RPMI8226 (cell line): ENCODE data around the gene FBXL14.

Experiments
- DNase-seq: peaks from one replicate; pipeline ENCODE4 v3.0.0-alpha.2; 2015

The FBXL14 gene

DNA sequence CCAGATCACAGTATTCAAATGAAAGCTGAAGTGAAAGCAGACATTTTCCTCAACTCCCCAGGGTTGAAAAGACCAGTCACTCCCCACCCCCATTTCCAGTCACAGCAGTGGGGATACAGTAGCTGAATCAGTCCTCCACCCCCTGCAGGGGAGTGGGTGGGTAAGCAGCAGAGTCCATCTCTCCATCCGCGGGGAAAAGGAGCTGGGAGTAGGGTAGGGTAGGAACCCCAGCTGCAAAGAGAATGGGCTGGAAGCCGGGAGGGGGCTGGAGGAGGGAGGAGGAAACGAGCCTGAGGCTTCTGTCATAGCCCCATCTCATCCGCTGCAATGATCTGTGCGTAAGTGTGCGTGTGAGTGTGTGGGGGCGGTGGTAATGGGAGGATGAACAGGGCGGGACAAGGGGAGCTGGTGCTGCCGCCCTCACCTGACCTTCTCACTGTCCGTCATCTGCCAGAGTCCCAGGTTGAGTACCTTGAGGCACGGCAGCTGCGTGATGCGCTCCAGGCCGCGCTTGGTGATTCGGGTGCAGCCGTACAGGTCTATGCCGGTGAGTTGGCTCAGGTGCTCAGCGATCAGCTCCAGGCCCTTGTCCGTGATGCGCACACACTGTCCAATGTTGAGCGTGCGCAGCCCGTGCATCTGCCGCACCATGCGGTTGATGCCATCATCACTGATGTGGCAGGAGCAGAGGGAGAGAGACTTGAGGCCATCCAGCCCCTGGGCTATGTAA, 1.8 kb downstream of the FBXL14 start:
- DNase-seq: peak; percentile 77

DNA sequence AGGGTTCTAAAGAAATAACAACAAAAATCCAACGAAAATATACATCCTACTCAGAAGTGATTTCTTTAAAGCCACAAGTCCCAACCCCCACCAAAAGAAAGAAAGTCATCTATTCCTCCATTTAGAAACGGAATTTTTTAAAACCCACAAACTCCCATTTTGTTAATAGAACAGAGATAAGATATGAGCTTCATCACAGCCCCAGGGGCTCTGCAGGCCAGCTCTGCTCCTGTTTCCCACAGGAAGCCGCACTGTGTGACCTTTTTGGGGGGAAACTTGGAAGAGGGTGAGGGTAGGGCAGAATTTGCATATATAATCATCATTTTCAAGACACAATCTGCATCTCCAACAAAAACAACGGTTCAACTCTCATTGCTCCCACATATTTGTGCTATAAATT, 2.8 kb downstream of the FBXL14 start:
- DNase-seq: no peak

DNA sequence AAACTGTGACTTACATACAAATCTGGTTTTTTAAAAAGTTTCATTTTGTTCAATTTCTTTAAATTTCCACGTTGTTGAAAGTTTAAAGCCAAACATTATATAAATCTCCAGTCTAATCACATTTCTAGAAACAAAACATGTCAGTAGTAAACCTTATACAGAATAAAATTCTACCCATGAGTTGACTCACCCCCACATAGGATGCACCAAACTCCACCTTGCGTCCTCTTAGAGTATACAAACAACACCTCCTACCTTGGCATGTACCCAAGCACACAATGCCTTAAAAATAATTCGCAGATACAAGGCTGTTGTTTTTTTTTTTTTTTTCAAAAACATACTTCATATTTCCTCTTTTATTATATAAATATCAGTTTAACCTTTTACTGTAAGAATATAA, 3.3 kb downstream of the FBXL14 start:
- peak; percentile 64 for DNase-seq

DNA sequence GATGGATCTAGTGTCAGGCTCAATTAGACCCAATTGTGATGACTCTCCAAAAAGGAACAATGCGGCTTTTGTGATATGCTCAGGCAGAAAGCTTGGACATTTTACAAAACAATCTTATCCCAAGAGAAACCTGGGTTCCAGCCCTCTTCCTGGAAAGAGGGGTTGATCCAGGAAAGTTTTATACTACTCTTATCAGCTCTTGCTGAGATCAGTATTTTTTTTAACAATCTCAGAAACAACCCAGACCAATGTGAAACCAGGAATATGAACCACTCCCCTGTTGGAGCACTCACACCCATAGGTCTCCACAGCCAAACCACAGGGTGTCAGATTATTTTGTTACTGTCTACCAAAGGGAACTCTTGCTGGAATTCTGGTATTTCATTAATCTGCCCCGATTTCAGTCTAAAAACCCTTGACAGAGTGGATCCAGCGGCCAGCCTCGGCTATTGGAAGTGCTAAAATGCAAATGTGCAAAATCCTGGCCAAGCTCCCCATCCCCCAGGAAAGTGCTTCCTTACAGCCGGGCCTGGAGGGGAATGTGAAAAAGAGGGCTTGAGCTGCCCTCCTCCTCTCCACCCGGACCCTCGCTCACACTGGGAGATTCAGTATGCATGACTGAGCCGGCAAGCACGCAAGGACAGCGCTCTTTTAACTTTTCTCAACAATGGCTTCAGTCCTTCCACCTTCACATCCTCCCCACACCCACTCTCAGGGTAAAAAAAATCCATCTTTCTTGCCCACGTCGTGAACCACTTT, 4.0 kb downstream of the FBXL14 start:
- no peak for DNase-seq

DNA sequence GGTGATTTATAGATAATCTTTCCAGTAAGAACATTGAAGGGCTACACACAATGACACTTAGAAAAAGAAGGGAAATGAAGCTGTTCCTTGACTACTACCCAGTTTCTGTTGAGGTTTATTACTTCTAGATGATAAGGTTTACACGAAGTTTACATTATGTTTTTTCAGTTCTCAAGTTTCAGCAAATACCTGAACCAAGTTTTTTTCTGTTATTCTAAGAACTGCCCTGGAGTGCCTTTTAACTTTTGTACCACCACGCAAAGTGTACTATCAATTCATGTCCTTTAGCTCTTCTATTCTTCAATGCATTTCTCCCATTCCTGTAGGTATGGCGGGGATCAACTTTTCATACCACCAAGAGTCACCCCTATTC, 5.8 kb downstream of the FBXL14 start:
- DNase-seq: no peak

DNA sequence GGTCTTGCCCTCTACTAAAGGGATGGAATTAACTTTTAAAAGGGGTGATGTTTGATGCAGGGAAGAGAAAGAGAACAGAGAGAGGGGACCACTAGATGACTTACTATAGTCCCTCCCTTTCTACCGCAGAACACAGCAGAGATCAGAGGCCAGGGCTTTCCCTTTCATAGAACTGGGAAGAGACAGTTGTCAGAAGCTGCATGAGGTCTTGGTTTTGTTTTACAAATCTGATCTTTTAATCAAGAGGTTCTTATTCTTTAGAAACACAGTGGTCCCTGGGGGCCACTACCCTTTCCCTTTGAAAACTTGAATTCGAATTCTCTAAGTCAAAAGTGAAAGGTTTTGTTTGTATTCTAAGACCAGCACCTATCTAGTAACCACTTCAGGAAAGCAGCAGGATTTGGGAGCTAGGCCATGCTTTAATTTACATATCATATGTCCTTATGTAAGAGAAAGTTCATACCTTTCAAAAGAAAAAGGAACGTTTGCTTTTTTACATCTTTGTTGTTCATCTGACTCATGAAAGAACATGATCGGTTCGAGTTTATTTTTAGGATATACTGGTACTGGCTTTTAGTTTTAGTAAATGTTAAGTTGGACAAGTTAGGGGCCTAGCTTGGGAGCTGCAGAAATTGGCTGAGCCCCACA, 6.3 kb downstream of the FBXL14 start:
- DNase-seq: no peak

DNA sequence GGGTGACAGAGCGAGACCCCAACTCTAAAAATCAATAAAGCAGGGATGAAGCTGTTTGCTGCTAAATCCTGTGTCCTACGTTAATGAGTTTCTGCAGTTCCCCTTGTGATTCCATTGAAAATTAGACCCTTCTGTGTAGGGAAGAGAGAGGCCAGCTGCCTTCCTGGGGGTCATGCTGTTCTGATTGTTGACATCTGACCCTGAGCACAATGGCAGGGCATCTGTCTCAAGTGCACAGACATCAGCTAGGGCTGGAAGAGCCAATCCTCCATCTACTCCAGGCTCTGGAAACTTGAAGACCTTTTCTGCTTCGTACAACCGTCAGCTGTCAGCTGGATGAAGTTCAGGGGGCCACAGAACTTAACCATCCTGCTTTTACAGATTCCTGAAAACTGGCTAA, 10.1 kb downstream of the FBXL14 start:
- no peak for DNase-seq

DNA sequence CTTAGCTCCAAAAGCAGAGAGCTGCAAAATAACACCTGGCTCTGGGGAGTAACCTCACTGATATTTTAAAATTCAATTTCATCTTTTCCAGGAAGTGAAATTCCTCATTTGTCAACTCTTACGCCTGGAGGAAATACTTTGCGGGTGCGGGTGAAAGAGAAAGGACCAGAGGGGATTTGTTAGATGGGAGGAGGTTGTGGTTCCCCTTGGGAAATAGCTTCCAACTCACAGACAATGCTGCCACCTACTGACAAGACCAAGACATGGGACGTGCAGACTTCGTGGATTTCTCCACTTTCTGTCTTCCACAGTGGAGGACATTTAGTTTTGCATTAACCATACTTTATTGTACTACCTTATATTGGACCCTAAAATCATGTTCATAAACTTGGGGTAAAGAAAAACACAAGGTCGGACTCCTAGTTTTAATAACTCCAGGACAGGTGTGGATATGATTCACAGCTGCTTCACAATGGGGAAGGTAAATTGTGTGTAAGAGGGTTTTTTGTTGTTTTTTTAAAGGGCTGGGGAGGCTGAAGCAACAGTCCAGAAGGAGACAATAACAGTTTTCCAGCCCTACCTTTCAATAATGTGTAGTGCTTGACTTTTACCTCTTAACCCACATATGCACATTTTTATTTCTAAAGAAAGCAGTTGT, 10.8 kb downstream of the FBXL14 start:
- DNase-seq: peak; percentile 82

DNA sequence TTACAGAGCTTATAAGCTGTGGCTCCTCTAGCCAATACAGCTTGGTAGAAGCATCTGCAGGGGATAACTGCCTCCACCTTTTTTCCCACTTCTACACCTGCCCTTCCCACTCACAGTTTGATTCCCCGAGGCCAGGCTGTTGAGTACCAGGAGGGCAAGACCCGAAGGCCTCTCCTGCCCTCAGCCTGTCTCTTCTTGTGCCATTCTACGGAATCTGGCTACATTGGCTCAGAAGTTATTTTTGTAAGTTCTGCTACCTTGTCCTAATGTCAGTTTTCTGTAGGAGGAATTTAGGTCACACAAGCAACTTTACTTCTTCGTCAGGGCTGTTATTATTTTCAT, 11.7 kb downstream of the FBXL14 start:
- no peak for DNase-seq

DNA sequence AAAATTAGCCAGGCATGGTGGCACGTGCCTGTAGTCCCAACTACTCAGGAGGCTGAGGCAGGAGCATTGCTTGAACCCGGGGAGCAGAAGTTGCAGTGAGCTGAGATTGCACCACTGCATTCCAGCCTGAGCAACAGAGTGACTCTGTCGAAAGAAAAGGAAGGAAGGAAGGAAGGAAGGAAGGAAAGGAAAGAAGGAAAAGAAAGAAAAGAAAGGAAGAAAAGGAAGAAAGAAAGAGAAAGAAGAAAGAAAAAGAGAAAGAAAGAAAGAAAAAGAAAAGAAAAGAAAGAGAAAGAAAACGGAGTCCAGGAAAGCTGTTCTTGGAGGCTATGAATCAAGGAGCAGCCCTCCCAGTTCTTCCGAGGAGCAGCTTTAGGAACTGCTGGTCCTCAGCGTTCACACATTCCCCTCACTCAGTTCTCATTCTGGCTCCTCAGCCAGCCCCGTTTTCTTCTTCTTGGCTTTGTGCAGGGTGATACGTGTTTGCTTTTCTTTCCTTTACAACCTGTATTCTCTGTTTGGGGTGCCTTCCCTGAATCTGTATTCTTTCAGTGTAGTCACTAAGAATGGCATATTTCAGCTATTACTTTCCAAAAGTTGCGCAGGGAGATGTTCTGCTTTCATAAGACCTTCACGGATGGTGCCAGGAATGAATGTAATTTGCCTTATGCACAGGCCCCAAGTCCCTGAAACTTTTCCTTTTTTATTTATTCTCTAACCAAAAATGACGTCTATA, 12.2 kb downstream of the FBXL14 start:
- DNase-seq: no peak

DNA sequence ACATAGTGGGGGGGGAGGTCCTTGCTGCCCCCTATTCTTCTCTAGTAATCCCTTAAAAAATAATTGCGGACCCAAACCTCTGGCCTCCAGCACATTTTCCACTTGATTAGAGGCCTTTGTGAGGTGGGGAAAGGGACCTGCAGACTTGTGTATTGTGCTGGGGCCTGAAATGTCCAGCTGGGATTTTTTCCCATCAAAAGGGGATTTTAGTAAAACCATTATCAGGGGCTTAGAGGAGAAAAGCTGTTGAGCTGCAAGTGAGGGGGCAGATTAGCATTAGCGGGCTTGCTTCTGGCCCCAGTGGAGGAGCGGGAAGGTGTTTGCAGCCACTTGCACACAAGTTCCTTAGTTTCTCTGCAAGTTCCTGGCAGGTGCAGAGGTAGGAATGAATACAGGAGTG, 13.9 kb downstream of the FBXL14 start:
- DNase-seq: no peak

DNA sequence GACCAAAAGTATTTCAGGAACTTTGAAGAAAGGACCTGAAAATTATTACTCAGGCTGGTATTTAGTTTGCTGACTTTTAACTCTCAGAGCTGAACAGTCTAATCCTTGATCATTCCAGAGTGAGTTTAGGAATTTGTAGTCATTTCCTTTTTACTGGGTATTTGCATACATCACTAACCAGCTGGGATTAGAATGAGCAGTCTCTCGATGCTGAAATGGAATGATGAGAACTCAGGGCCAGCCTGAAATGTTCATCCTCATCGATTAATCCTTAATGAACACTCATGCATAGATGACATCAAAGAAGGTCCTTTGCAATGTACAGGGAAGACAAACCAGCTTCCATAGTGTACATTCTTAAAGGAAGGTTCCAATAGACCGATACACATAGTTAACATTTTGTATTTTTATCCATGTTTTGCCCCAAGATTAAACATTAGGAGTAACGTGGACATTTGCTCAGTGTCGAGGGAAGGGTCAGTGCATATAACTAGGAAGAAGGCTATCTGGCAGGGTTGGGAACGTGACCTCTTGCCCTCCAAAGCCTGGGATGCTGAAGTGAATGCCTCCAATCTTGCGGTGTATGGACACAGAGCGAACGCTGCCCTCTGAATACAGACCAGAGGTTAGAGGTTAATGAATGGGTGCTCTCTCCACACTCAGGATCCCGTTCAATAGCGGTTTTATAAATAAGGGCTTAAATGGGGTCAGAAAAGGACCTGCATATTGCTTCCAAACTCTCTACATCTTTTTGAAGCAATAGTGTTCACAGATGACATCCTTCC, 14.5 kb downstream of the FBXL14 start:
- DNase-seq: no peak

DNA sequence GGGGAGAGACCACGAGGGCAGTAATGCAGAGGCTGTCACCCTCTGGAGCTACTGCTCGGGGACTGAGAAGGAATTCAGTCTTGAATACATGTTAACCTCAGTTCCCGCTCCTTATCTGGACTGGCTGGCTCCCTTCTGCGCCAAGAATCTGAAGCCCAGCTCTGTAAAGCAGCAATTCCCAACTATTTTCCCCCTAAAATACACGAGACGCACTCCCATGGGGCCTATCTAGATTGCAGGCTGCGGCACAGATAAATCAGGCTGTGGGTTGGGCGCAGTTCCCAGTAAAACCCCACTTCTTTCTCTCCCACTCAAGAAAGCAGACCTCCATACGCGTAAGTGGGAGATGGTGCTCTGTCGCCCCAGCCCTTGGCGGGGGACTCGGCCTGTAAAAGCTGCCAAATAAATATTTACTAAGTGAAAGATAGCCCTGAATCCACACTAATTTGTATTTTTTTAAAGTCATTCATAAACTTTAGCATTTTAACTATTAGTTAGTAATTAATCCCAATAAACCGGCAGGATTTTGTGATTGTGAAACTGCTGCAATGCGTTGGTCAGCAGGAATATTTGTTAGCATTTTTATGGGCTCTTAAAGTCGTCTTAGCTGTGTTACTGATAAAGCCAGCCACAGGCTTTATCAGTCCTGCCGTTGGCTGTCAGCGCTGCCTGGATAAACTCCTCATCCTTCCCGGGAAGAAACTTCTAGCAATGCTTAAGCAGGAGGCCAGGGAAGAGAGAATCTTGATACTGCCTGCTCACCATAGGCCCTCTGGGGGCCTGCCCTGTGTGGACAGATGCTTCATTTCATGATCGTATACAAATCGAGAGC, 17.8 kb downstream of the FBXL14 start:
- DNase-seq: no peak

DNA sequence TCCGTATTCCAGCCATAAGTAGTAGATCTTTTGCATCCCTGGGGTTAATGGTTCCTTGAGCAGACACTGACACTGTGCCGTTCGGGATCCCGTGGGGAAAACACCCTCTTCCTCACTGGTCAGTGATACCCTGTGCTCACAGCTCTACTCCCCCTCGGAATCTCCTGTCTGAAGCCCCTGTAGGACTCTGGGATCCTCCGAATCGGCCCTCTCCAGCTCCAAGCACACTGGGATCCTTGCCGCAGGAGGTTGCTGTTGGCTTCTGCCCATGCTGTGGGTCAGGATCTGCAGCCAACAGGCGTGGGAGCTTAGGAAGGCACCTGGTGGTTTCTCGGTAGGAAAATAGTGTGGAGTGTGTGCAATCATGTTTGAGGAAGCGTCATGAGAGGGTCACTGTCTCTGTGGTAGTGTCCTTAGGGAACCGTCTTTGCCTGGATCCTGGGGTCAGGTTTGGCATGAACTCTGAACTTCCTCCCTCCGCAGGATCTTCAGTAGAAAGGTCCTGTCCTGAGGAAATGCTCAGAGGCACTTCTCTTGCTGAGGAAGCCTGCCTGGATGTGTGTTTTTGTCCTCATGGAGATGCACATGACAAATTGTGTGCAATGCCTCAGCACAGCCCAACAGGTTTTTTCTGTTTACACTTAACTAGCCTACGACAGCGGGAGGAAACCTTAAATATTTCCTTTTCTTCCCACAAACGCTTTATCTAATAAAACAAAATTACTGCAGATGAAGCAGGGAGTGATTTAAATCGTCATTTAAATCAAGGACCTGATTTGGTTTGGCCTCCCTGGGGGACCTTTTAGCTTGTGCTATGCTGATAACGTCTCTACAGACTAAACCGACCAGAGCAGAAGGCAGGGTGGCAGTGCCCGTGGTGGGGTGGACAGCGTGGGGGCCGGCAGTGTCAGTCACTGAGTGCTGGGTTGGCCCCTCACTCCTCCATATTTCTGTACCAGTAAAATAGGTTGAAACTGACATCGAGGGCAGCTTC, 18.7 kb downstream of the FBXL14 start:
- no peak for DNase-seq

DNA sequence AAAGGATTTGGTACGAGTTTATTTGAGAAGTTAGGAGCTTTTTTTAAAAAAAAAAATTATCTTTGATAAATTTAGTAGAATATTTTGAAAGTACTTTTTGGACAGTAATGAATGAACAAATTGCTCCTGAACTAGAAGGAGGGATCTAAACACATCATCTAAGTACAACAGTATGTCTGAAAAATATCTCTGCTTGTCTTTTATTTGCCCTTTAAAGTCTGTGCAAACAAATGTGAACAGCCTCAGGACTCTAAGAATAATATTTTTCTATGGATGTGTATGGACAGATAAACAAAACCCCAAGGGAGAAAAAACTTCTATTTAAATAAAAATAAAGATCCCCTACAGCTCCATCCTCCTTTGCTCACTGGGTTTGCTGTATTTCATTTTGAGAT, 19.5 kb downstream of the FBXL14 start:
- DNase-seq: no peak

DNA sequence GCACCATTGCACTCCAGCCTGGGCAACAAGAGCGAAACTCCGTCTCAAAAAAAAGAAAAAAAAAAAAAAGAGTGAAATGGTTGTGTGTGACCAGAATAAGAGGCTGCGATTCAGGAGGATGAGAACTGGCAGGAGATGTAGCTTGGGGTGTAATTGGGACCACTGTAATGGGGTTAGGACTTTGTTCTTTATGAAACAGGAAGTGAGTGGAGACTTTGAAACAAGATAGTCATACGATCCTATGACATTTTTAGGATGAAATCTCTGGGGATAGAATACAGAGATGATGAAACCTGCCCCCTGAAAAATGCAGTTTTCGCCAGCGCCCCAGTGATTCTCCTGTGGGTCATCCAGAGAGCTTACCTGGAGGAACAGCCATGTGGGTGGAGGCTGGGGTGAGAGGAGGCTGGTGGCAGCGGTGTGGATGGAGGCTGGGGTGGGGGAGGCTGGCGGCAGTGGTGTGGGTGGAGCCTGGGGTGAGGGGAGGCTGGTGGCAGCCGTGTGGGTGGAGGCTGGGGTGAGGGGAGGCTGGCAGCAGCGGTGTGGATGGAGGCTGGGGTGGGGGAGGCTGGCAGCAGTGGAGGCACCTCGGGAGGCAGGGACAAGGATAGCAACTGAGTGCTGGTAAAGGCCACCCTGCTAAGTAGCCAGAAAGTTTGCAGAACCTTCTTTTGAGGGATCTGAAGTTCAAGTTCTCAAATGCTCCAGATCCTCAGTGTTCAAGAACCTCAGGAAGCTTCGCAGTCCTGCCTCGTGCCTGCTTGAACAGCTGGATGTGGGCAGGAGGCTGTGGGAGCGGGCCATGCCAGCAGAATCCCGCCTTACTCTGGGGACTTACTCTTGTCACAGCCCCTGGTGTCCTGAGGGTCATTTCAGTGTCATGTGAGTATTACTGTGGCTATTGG, 20.2 kb downstream of the FBXL14 start:
- no peak for DNase-seq

DNA sequence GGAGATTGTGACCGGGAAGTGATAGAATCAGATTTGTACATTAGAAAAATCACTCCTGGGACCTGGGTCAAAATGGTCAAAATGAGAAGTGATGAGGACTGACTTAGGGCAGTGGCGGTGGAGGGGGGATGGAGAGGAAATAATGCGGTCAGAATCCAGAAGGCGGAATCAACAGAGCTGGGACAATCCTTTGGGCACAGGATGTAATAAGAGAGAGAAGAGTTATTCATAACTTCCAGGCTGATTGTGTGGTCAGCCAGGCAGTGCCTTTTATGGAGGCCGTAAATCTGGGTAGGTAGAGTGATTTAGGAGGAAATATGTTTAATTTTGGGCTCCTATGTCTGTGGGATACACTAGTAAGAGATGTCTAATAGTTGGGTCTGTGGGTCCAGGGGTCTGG, 21.6 kb downstream of the FBXL14 start:
- no peak for DNase-seq

DNA sequence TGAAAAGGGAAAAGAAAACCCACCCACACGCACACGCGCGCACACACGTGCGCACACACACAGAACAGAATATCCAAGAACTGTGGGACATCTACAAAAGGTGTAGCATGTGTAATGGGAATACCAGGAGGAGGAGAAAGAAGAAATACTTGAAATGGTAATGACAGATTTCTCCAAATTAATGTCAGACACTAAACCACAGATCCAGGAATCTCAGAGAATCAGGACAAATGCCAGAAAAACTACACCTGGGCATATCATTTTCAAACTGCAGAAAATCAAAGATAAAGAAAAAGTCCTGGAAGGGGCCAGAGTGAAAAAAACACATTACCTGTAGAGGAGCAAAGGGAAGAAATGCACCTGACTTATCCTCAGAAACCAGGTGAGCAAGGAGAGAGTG, 26.5 kb downstream of the FBXL14 start:
- DNase-seq: no peak
